ENCODE results near the gene PSMA7.
"Not testable (repeated sequence)": the region's sequence is repeated elsewhere in the genome, so short reads cannot be mapped to it uniquely, and the experiment has no call there.

PSMA7 gene

DNA sequence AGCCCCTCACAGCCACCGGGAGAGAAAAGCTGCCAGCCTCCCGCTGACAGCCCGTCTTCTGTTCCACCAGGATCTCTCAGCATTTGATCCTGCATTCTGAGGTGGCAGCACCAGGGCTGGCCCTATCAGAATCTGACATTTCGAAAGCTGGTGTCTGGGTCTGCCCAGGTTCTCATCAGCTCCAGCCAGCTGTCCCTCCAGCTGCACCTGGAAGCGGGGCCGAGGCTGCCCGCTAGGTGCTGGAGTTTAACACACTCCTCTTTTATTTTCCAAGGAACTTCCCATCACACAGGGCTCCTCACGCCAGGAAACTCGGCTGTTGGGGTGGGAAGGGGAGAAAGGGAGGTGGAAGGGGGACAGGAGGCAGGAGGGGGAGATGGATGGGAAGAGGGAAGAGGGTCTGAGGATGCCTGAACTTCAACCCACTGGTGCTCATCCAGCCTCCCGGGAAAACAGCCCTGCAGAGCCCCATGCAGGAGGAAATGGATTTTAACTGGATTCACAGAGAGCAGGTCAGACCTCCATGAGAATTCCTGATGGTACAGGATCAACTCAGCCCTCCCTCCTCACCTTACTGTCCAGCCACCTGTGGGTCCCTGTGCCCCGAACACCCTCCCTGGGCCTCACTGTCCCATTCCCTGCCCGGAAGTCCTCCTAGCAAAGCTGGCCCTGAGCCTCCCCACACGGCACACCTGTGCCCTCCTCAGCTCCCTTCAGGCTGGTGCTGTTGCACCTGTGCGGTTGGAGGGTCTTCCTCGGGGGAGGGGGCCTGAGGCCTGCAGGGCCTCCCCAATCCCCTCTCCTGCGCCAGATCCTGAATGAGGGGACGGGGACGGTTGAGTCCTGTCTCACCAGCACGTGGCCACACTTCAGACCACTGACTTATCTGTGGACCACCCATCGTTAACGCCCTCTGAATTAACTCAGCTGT is 24.8 kb downstream of the PSMA7 start:
- no peak for FAIRE-seq

GRCh38 chr20:62117658-62118057 is 25.5 kb downstream of the PSMA7 start:
- no peak for FAIRE-seq

- FAIRE-seq = no peak
These were observed 25.9 kb downstream of the PSMA7 start for GRCh38 chr20:62117362-62117646.

GRCh38 chr20:62116558-62117361 is 26.4 kb downstream of the PSMA7 start:
- FAIRE-seq = no peak

DNA sequence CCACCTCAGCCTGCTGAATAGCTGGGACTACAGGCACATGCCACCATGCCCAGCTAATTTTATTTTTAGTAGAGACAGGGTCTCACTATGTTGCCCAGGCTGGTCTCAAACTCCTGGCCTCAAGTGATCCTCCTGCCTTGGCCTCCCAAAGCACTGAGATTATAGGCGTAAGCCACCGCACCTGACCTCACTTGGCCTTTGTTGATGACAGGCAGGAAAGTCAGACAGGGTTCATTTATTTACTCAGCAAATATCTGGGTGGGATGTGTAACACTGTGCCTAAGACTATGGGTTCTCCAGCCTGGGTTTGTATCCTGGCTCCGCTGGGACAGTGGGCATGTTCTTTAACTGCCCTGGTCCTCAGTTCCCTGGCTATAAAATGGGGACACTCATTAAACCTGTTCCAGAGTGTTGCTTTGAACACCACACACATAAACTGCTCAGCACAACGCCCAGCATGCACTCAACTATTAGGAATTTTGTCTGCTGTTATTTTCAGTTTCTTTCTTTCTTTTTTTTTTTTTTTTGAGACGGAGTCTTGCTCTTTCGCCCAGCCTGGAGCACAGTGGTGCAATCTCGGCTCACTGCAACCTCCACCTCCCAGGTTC is 27.3 kb downstream of the PSMA7 start:
- FAIRE-seq = not testable (repeated sequence)

DNA sequence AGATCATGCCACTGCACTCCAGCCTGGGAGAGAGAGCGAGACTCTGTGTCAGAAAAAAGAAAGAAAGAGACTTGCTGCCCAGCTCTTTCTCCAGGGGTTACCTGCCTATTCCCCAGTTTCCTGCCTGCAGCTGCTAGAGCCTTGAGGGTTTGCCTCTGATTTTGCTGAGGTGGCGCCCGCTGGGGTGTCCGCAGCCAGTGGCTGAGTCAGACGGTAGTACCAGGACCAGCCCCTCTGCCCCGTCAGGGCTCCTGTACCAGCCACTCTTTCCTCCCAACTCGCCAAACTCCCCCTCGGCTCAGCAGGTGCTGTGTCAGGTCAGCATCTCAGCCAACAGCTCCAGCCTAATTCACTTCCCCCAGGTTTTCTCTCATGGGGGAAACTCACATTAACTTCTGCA is 28.3 kb downstream of the PSMA7 start:
- no peak for FAIRE-seq

DNA sequence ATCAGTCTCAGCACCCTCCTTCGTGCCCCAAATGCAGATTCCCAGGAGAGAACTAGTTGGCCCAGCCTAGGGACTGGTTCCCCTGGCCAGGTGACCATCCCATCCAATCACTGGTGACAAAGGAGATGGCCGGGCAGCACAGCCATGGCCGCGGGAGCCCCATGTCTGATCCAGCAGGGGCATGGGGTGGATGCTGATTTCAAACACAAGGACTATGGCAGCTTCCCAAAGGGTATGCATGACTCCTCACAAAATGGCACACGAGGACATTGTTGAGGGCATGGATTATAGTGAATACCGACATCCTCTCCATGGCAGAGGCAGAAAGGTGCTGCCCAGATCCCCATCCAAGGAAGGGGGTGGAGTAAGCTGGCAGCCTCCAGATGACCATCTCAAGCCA is 30.8 kb downstream of the PSMA7 start:
- no peak for FAIRE-seq

DNA sequence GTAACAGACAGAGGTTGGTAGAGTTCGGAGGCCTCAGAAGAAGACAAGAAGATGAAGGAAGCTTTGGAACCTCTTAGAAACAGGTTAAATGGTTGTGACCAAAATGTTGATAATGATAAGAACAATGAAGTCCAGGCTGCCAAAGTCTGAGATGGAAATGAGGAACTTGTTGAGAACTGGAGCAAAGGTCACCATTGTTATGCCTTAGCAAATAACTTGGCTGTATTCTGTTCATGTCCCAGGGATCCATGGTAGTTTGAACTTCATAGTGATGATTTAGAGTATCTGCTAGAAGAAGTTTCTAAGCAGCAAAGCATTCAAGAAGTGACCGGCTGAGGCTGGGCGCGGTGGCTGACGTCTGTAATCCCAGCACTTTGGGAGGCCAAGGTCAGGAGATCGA is 32.0 kb downstream of the PSMA7 start:
- no peak for FAIRE-seq

GRCh38 chr20:62105592-62105991 is 37.6 kb downstream of the PSMA7 start:
- no peak for FAIRE-seq

DNA sequence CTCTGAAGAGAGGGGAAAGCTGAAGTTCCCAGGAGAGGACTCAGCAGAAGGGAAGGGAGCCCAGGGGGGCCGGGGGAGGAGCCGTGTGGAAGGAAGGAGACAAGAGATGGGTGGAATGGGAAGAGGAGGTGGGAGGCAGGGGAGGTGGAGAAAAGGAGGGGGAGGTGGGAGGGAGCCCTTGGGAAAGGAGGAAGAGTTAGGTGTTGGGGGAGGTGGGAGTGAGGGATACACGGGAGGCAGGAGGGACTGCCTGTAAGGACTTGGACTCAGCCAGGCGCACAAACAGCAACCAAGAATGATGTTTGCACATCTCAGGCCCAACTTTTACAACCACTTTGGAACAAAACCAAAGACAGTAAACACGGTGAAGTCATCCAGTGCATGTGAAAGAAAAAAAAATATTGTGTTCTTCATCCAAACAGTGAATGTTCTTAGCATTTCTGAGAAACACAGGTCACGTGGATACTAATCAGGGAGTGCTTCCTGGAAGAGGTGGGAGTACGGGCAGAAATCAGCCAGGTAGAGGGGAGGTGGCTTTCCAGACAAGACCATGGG is 38.3 kb downstream of the PSMA7 start:
- no peak for FAIRE-seq

- no peak for FAIRE-seq
These were observed 38.9 kb downstream of the PSMA7 start for GRCh38 chr20:62104234-62104789.

- FAIRE-seq = no peak
These were observed 39.5 kb downstream of the PSMA7 start for GRCh38 chr20:62103508-62104233.

DNA sequence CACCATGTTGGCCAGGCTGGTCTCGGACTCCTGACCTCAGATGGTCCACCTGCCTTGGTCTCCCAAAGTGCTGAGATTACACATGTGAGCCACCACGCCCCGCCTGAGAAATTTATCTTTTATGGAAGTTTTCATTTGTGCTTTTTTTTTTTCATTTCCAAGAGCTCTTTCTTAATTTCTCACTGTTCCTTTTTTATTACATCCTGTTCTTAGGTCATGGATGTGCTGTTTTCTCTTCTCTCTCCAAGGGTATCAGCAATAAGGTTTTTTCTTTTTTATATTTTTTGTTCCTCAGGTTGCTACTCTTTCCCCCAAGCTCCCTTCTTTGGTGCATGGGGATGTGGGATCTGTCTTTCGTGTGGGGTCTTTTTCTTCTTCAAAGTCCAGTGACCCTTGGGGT is 42.1 kb downstream of the PSMA7 start:
- FAIRE-seq = no peak

- no peak for FAIRE-seq
These were observed 45.2 kb downstream of the PSMA7 start for GRCh38 chr20:62097881-62098407.

DNA sequence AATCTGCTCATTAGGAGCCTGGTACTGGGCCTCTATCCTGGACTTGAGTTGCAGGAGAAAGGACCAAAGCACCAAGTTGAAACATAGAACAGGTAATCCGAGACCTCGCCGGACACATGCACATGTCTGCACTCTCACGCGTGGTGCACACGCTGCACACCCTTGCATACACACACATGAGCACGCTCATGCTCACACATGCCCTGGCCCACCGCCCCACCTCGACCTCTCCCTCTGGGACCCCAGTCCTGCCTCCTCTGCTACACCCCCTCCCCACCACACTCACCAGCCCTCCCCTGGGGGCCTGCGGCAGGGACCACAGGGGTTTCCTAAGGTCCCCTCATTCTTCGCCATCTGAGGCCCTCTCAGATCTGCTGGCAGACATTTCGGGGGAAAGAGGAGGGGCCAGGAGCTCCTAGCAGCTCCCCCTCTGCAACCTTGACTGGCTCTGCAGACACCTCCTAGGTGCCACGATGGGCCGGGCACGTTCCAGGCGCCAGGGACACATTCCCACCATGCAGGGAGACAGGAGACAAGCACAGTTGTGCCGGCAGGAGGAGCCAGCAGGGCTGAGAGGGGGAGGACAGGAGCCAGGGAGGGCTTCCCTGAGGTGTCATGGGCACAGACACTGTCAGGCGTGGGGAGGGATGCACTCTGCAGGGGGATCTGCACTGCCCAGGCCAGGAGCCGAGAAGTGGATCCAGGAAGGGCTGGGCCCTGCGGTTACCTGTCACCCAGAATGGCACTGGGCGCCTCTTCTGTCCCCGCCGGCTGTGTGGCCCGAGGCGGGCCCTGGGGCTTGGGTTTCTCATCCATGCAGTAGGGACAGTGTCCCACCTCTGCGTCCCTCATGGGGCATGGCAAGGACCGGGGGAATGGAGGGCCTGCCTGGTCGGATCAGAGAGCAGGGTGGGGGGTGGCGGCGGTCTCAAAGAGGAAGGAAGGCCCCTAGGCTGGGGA is 46.5 kb downstream of the PSMA7 start:
- no peak for FAIRE-seq

DNA sequence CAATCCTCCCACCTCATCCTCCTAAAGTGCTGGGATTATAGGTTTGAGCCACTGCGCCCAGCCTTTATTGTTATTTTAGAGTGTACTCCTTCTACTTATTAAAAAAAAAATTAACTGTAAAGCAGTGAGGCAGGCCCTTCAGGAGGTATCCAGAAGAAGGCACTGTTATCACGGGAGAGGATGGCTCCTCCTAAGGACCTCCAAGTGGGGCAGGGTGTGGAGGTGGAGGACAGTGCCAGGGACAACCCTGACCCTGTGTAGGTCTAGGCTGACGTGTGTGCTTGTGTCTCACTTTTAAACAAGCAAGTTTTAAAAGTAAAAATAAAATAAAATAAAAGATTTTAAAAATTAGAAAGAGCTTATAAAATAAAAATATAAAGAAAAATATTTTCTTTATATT is 53.8 kb downstream of the PSMA7 start:
- FAIRE-seq = no peak

- FAIRE-seq = no peak
These were observed 54.7 kb downstream of the PSMA7 start for GRCh38 chr20:62088258-62089127.

DNA sequence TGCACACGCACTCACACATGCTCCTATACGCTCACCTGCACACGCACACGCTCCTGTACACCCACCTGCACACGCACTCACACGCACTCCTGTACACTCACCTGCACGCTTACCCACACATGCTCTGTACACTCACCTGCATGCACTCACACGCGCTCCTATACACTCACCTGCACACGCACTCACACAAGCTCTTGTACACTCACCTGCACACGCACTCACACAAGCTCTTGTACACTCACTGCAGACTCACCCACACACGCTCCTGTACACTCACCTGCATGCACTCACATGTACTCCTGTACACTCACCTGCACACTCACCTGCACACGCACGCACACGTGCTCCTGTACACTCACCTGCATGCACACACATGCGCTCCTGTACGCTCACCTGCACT is 55.6 kb downstream of the PSMA7 start:
- FAIRE-seq = no peak

DNA sequence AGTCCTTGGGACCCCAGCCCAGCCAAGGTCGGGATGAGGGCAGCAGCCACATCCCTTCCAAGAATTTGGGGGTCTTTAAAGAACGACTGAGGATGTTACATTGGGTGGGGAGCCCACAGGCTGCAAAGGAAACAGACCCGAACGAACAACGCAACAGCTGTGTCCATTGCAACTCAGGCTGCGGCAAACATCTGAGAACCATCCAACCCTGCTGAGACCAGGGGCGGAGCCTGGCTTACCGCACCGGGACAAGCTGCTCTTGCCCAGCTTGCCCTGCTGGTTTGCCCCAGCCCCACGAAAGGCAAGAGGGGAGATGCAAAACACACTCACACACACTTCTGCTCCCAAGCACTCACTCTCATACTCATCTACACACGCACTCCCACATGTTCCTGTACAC is 56.0 kb downstream of the PSMA7 start:
- FAIRE-seq = no peak
